HepG2 (cell line): Measurements from ENCODE around the gene COMMD4. TPM values are rescaled to one million over a fixed set of nuclear protein-coding genes. Genes with fewer than 3 reads are reported as not detected.
"Not testable (repeated sequence)": the region's sequence is repeated elsewhere in the genome, so short reads cannot be mapped to it uniquely, and the experiment has no call there.

Experiments used
- ATAC-seq: fragments of 200-7000 bp; cut with Tn5 transposase; 3 replicates; pipeline ENCODE4 v1.9.1; 2020; ENCODE audit warnings: mild to moderate bottlenecking, moderate library complexity
- BruUV-seq: library from RNA; stranded (reverse); fragments of 400-500 nt; replicated peaks from 2 replicates; lab custom pipeline; 2021; lab: Mats Ljungman, UMichigan
- CTCF ChIA-PET: fragments of 300-600 bp; formaldehyde crosslinking; extraction: SDS; loops from one replicate; lab custom pipeline; 2021; ENCODE audit warnings: low total read pairs, inconsistent platforms, low intra/inter-chr PET ratio; lab: Yijun Ruan, JAX
- POLR2A ChIA-PET: fragments of 350-600 bp; sonication (Branson Sonifier 250); formaldehyde crosslinking; loops from one replicate; lab custom pipeline; 2020; ENCODE audit warnings: antibody characterized with exemption, inconsistent platforms; lab: Yijun Ruan, JAX
- DNase-seq: peaks from one replicate; pipeline ENCODE4 v3.0.0-alpha.2; 2015; ENCODE audit warnings: low spot score
- FAIRE-seq: peaks from 3 replicates; lab custom pipeline; 2011; peaks lifted over from hg19 to GRCh38; lab: Jason Lieb, UNC
- H2AFZ ChIP-seq: one replicate; pipeline ENCODE4 v1.6.1; 2011; ENCODE audit warnings: low read length, inconsistent platforms
- H3K27ac ChIP-seq: fragments of 300-600 bp; 3 replicates; pipeline ENCODE4 v1.8.0; 2011; ENCODE audit warnings: mixed run types, mild to moderate bottlenecking, mixed read lengths, low read length, inconsistent platforms; ENCODE audit not compliant: insufficient read depth; ENCODE audit errors: extremely low read length
- H3K27me3 ChIP-seq, 2 experiments: fragments of 200-600 bp in 1 of 2; 2 replicates in 1 of 2; 3 replicates in 1 of 2; pipeline versions ENCODE4 v1.6.0 to v1.8.0; 2011; ENCODE audit warnings: low read length in 2 of 2, mild to moderate bottlenecking in 2 of 2, moderate library complexity in 2 of 2, inconsistent platforms in 1 of 2; ENCODE audit not compliant: insufficient read depth in 2 of 2, control insufficient read depth in 1 of 2
- H3K36me3 ChIP-seq, 2 experiments: fragments of 200-600 bp in 1 of 2; replicated peaks in 1 of 2; 2 replicates in 1 of 2; 3 replicates in 1 of 2; pipeline versions ENCODE4 v1.5.1 to v1.8.0; 2011; ENCODE audit warnings: low read length in 2 of 2, inconsistent platforms in 1 of 2; ENCODE audit not compliant: insufficient read depth in 2 of 2, control insufficient read depth in 1 of 2
- H3K4me1 ChIP-seq: 2 replicates; pipeline ENCODE4 v1.5.1; 2012; ENCODE audit warnings: low read length, inconsistent platforms; ENCODE audit not compliant: insufficient read depth
- H3K4me2 ChIP-seq: 2 replicates; pipeline ENCODE4 v1.6.0; 2011; ENCODE audit warnings: low read depth, low read length, inconsistent platforms
- H3K4me3 ChIP-seq, 3 experiments: fragments of 200-600 bp in 1 of 3; sonication (generic), shearing (Covaris generic) in 1 of 3; replicated peaks in 1 of 3; 2 replicates each; pipeline ENCODE4 v1.5.1; 2011 to 2016; ENCODE audit warnings: low read length in 3 of 3, inconsistent platforms in 2 of 3, low read depth in 2 of 3, mild to moderate bottlenecking in 2 of 3, control low read depth in 1 of 3, mixed read lengths in 1 of 3; ENCODE audit not compliant: insufficient read depth in 1 of 3
- H3K79me2 ChIP-seq: one replicate; pipeline ENCODE4 v1.6.1; 2011; ENCODE audit warnings: low read length, inconsistent platforms; ENCODE audit not compliant: insufficient read depth
- H3K9ac ChIP-seq: 2 replicates; pipeline ENCODE4 v1.6.0; 2011; ENCODE audit warnings: mild to moderate bottlenecking, low read depth, low read length, inconsistent platforms; ENCODE audit not compliant: insufficient read depth
- H3K9me3 ChIP-seq: 2 replicates; pipeline ENCODE4 v1.5.1; 2012; ENCODE audit warnings: mild to moderate bottlenecking, low read length
- H4K20me1 ChIP-seq: 2 replicates; pipeline ENCODE4 v1.6.0; 2011; ENCODE audit warnings: inconsistent platforms, mild to moderate bottlenecking, low read length, moderate library complexity; ENCODE audit not compliant: insufficient read depth
- CREB1 ChIP-seq, 2 experiments: fragments of 450-650 bp in 1 of 2; IDR thresholded peaks; 2 replicates each; pipeline ENCODE4 v1.6.1; 2016 to 2017; ENCODE audit warnings: control low read depth in 1 of 2, mild to moderate bottlenecking in 1 of 2, missing compliant biosample characterization in 1 of 2, missing genetic modification characterization in 1 of 2
- FLYWCH1 ChIP-seq: sonication (generic); formaldehyde crosslinking; IDR thresholded peaks from 2 replicates; pipeline ENCODE4 v1.8.1; 2023; ENCODE audit warnings: mild to moderate bottlenecking, missing genetic modification reagents
- FOXP4 ChIP-seq: sonication (generic); formaldehyde crosslinking; IDR thresholded peaks from 2 replicates; pipeline ENCODE4 v1.4.0; 2020; ENCODE audit warnings: missing genetic modification reagents
- GATAD2A ChIP-seq: IDR thresholded peaks from 2 replicates; pipeline ENCODE4 v1.6.1; 2016
- TCF12 ChIP-seq, 2 experiments: fragments of 450-650 bp in 1 of 2; sonication (generic) in 1 of 2; formaldehyde crosslinking in 1 of 2; IDR thresholded peaks; 2 replicates each; pipeline versions ENCODE4 v1.6.1 to v1.8.0; 2017 to 2022; ENCODE audit warnings: antibody characterized with exemption in 1 of 2, mild to moderate bottlenecking in 1 of 2, missing genetic modification reagents in 1 of 2, moderate library complexity in 1 of 2
- ZBTB2 ChIP-seq: sonication (generic); formaldehyde crosslinking; IDR thresholded peaks from 2 replicates; pipeline ENCODE4 v1.8.0; 2022; ENCODE audit warnings: low read depth, missing genetic modification reagents
- ZBTB7B ChIP-seq: sonication (generic); formaldehyde crosslinking; IDR thresholded peaks from 2 replicates; pipeline ENCODE4 v1.4.0; 2020; ENCODE audit warnings: missing genetic modification reagents
- ZNF512B ChIP-seq: sonication (generic); formaldehyde crosslinking; IDR thresholded peaks from 2 replicates; pipeline ENCODE4 v1.5.1; 2020; ENCODE audit warnings: missing genetic modification reagents, mild to moderate bottlenecking, borderline replicate concordance
- ZNF556 ChIP-seq: sonication (generic); formaldehyde crosslinking; IDR thresholded peaks from 2 replicates; pipeline ENCODE4 v1.4.0; 2020; ENCODE audit warnings: mild to moderate bottlenecking, missing genetic modification reagents, borderline replicate concordance
- WGBS: methylation state at CpG from one replicate; pipeline ENCODE4 v1.1.6; 2017; ENCODE audit warnings: low lambda C conversion rate; 5-methylcytosine and 5-hydroxymethylcytosine counted together
- in situ Hi-C: cut with HindIII; loops from 2 replicates; pipeline ENCODE4 v1.10.0; 2017; ENCODE audit warnings: low pct_unique_long_range_greater_than_20kb; ENCODE audit not compliant: extremely low pct_ligation_motif_present
- intact Hi-C: fragments of 100-400 bp; cut with micrococcal nuclease; formaldehyde crosslinking; loops from one replicate; pipeline ENCODE4 v1.10.0; 2022; ENCODE audit not compliant: unreplicated experiment
- polyA plus RNA-seq, 8 experiments: library from polyadenylated mRNA; depleted of rRNA in 3 of 8; stranded (reverse) in 7 of 8; unstranded in 1 of 8; fragments of >200 nt; fragmentation: Illumina TruSeq in 4 of 8; extraction: Trizol in 4 of 8; gene quantifications; 2 replicates each; pipeline versions ENCODE4 v1.2.1 to v1.2.3, GENCODE V29; 2011 to 2016; ENCODE audit warnings: low read depth in 4 of 8, missing spikeins in 1 of 8, mixed read lengths in 1 of 8; ENCODE audit not compliant: insufficient read depth in 1 of 8
- total RNA-seq, 5 experiments: library from RNA; depleted of rRNA; stranded (reverse); fragments of >200 nt; fragmentation: Illumina TruSeq; extraction: Trizol; gene quantifications; 2 replicates each; pipeline ENCODE4 v1.2.3, GENCODE V29; 2016; ENCODE audit warnings: low read depth in 1 of 5

COMMD4 gene
- total and polyA plus RNA-seq, 2 of the 13 experiments (the other 11 are each of a cell fraction or from before 2014, with no cell fraction given), result 45.8 to 89.9 TPM

GRCh38 chr15:75309711-75310110 is 26.2 kb upstream of the COMMD4 start (continued):
- TF ChIP-seq ZNF512B (CRISPR knock-in tag) (no peak), TCF12 (IDR thresholded peaks at IDR 0.05) (no peak), TCF12 (CRISPR knock-in tag; IDR thresholded peaks at IDR 0.05) (no peak), FOXP4 (peak; percentile 48; the same call in 1 of the 2 replicates), ZBTB7B (CRISPR knock-in tag) (no peak), ZBTB2 (CRISPR knock-in tag) (no peak), ZNF556 (CRISPR knock-in tag) (no peak), FLYWCH1 (CRISPR knock-in tag) (no peak), GATAD2A (CRISPR knock-in tag) (peak; percentile 24; the same call in 1 of the 2 replicates), CREB1 (IDR thresholded peaks at IDR 0.05) (no peak), CREB1 (CRISPR knock-in tag; IDR thresholded peaks at IDR 0.05) (no peak)

GRCh38 chr15:75312548-75312947 is 23.3 kb upstream of the COMMD4 start:
- POLR2A ChIA-PET, FAIRE-seq, H3K4me2 ChIP-seq, H3K79me2 ChIP-seq, H3K27ac ChIP-seq, intact Hi-C loops, H3K9ac ChIP-seq, H3K9me3 ChIP-seq, CTCF ChIA-PET, H3K36me3 ChIP-seq, DNase-seq, BruUV-seq, H3K4me3 ChIP-seq, ATAC-seq, in situ Hi-C loops, H4K20me1 ChIP-seq, H2AFZ ChIP-seq: not testable (repeated sequence)
- H3K27me3 ChIP-seq, result peaks cover 0 to 13% of the 10 kb centered on the region in 2 experiments; a peak in 2 of 5 replicates
- H3K4me1 ChIP-seq, result peaks cover 24% of the 10 kb centered on the region
- WGBS, result 80% methylated on average over 1 of the region's 1 CpG
